Measurements from ENCODE around the gene PPP3R2. TPM values are rescaled to one million over a fixed set of nuclear protein-coding genes. Genes with fewer than 3 reads are reported as not detected.

The PPP3R2 gene
- total RNA-seq, 2 experiments from 2014 or later, result not detected

GRCh38 chr9:101587332-101588043 lies 7.3 kb downstream of the PPP3R2 start:
- Histone ChIP-seq H3K27me3 (ENCODE audit: control insufficient read depth in 1 of 2, insufficient read depth in 2 of 2, low read length in 2 of 2) (no peaks in the 10 kb centered on the region), H3K36me3 (ENCODE audit: insufficient read depth, low read length) (no peaks in the 10 kb centered on the region), H3K9me3 (ENCODE audit: control insufficient read depth in 1 of 2, insufficient read depth in 1 of 2, low read length in 2 of 2) (no peaks in the 10 kb centered on the region), H3K4me3 (ENCODE audit: low read length) (no peak overlapping the region), H3K4me1 (ENCODE audit: insufficient read depth, low read length) (no peaks in the 10 kb centered on the region), H3K27ac (ENCODE audit: low read depth in 1 of 2, low read length in 2 of 2) (no peak overlapping the region)
- no peaks in the 10 kb centered on the region for H3K4me1 Mint-ChIP-seq (ENCODE audit: low read depth)
- POLR2A ChIA-PET, result interaction anchor here (0.7 kb wide), 1 partner anchor 43 kb away, joined by 3 read pairs; no protein-coding TSS in a partner anchor
- H3K27me3 Mint-ChIP-seq, result no peaks in the 10 kb centered on the region
- intact Hi-C loops (cut with DNase I, micrococcal nuclease), result no loop called here
- H3K36me3 Mint-ChIP-seq (ENCODE audit: low read depth), result no peaks in the 10 kb centered on the region
- no peaks in the 10 kb centered on the region for H3K9me3 Mint-ChIP-seq
- ATAC-seq (ENCODE audit: poor library complexity), result no peak
- CTCF ChIA-PET, result no interaction called here
- no peak overlapping the region for H3K4me3 Mint-ChIP-seq
- DNase-seq, result no peak
- H3K27ac Mint-ChIP-seq, result no peak overlapping the region
- TF ChIP-seq, protein P1, sequence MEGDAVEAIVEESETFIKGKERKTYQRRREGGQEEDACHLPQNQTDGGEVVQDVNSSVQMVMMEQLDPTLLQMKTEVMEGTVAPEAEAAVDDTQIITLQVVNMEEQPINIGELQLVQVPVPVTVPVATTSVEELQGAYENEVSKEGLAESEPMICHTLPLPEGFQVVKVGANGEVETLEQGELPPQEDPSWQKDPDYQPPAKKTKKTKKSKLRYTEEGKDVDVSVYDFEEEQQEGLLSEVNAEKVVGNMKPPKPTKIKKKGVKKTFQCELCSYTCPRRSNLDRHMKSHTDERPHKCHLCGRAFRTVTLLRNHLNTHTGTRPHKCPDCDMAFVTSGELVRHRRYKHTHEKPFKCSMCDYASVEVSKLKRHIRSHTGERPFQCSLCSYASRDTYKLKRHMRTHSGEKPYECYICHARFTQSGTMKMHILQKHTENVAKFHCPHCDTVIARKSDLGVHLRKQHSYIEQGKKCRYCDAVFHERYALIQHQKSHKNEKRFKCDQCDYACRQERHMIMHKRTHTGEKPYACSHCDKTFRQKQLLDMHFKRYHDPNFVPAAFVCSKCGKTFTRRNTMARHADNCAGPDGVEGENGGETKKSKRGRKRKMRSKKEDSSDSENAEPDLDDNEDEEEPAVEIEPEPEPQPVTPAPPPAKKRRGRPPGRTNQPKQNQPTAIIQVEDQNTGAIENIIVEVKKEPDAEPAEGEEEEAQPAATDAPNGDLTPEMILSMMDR (IDR thresholded peaks at IDR 0.05), result no peak

DNA sequence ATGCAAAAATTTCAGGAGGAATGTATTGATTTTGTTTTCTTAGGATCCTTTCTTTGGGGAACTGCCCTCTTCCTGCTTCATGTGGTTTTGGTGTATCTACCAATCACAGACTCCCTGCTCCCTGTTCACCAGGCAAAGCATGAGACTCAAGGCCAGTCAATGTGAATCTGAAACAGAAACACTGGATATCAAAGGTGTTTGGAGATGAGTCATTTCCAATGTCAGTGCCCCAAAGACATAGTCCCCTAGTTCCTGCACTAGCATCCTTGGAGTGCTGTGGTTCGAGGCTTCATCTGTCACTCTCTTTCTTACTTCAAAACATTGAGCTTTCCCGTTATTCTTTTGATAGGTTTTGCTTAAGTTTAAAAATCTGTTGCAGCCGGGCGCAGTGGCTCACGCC lies 8.1 kb downstream of the PPP3R2 start:
- Histone ChIP-seq H3K9me3 (ENCODE audit: control insufficient read depth in 1 of 2, insufficient read depth in 1 of 2, low read length in 2 of 2) (no peaks in the 10 kb centered on the region), H3K4me3 (ENCODE audit: low read length) (no peak overlapping the region), H3K27me3 (ENCODE audit: control insufficient read depth in 1 of 2, insufficient read depth in 2 of 2, low read length in 2 of 2) (no peaks in the 10 kb centered on the region), H3K4me1 (ENCODE audit: insufficient read depth, low read length) (no peaks in the 10 kb centered on the region), H3K36me3 (ENCODE audit: insufficient read depth, low read length) (no peaks in the 10 kb centered on the region), H3K27ac (ENCODE audit: low read depth in 1 of 2, low read length in 2 of 2) (no peak overlapping the region)
- peak in 1 of 14 experiments; percentile 11 for DNase-seq
- TF ChIP-seq, protein P1 (IDR thresholded peaks at IDR 0.05), result no peak
- Mint-ChIP-seq H3K4me1 (ENCODE audit: low read depth) (no peaks in the 10 kb centered on the region), H3K36me3 (ENCODE audit: low read depth) (no peaks in the 10 kb centered on the region), H3K27ac (no peak overlapping the region), H3K9me3 (no peaks in the 10 kb centered on the region), H3K4me3 (no peak overlapping the region), H3K27me3 (no peaks in the 10 kb centered on the region)
- ChIA-PET POLR2A (no interaction called here), CTCF (no interaction called here)
- no peak for ATAC-seq (ENCODE audit: poor library complexity)
- intact Hi-C loops (cut with DNase I, micrococcal nuclease), result no loop called here

- no peak for ATAC-seq (ENCODE audit: poor library complexity)
- POLR2A ChIA-PET, result no interaction called here
- H3K27ac ChIP-seq (ENCODE audit: low read depth in 1 of 2, low read length in 2 of 2), result no peak overlapping the region
- no peaks in the 10 kb centered on the region for H3K36me3 Mint-ChIP-seq (ENCODE audit: low read depth)
- H3K9me3 ChIP-seq (ENCODE audit: control insufficient read depth in 1 of 2, insufficient read depth in 1 of 2, low read length in 2 of 2), result no peaks in the 10 kb centered on the region
- no peak overlapping the region for H3K4me3 ChIP-seq (ENCODE audit: low read length)
- no peaks in the 10 kb centered on the region for H3K36me3 ChIP-seq (ENCODE audit: insufficient read depth, low read length)
- CTCF ChIA-PET, result no interaction called here
- no peaks in the 10 kb centered on the region for H3K27me3 ChIP-seq (ENCODE audit: control insufficient read depth in 1 of 2, insufficient read depth in 2 of 2, low read length in 2 of 2)
- no peaks in the 10 kb centered on the region for H3K4me1 ChIP-seq (ENCODE audit: insufficient read depth, low read length)
- intact Hi-C loops (cut with DNase I, micrococcal nuclease), result no loop called here
- DNase-seq, result peak in 2 of 14 experiments; percentile 27 to 41
- H3K27ac Mint-ChIP-seq, result no peak overlapping the region
- no peak overlapping the region for H3K4me3 Mint-ChIP-seq
- no peaks in the 10 kb centered on the region for H3K4me1 Mint-ChIP-seq (ENCODE audit: low read depth)
- H3K27me3 Mint-ChIP-seq, result no peaks in the 10 kb centered on the region
- no peaks in the 10 kb centered on the region for H3K9me3 Mint-ChIP-seq
- TF ChIP-seq, protein P1 (IDR thresholded peaks at IDR 0.05), result no peak
These were observed 9.0 kb downstream of the PPP3R2 start for GRCh38 chr9:101585740-101586139.
